Uterus (tissue), 2 donors: ENCODE measurements around the gene LMBRD1.

Source experiments
- CTCF ChIP-seq, 4 experiments: fragments of 200-600 bp in 2 of 4; fragments of 450-650 bp in 2 of 4; sonication (generic) in 2 of 4; IDR thresholded peaks; one replicate each; pipeline ENCODE4 v1.5.1; 2016 to 2019; ENCODE audit warnings: antibody characterized with exemption in 4 of 4, mild to moderate bottlenecking in 2 of 4, moderate library complexity in 1 of 4
- POLR2A ChIP-seq, 2 donors: fragments of 450-650 bp; IDR thresholded peaks; one replicate each; pipeline ENCODE4 v1.6.1; 2016; ENCODE audit warnings: antibody characterized with exemption in 2 of 2, mild to moderate bottlenecking in 1 of 2, moderate library complexity in 1 of 2

- TF ChIP-seq CTCF (IDR thresholded peaks at IDR 0.05) (no peak), POLR2A (IDR thresholded peaks at IDR 0.05) (no peak)
Measured at GRCh38 chr6:69756907-69757306, 39.9 kb downstream of the LMBRD1 start.
